ENCODE data around the gene SSUH2.
"Not testable (repeated sequence)": the region's sequence is repeated elsewhere in the genome, so short reads cannot be mapped to it uniquely, and the experiment has no call there.

The SSUH2 gene

DNA sequence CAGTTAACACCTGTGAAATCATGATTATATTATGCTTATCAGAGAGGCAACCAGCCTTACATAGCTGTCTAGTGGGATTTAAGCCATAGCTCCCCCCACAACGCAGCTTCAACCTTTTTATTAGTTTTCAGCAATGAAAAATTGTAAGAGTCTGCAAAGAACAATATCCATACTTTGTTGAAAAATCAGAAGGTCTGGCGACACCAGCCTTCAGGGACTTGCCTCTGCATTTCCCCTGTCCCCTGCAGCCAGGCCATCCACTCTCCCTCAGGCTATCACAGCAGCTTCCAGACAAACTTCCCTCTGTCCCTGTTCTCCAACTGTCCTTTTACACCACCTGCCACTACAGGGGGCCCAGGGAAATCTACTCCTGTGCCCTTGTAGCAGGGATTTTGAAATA, 59.9 kb downstream of the SSUH2 start:
- no peak for DNase-seq
- no peak overlapping the region for H3K4me3 ChIP-seq (ENCODE audit: low read depth, low read length)
- TF ChIP-seq, protein P1, sequence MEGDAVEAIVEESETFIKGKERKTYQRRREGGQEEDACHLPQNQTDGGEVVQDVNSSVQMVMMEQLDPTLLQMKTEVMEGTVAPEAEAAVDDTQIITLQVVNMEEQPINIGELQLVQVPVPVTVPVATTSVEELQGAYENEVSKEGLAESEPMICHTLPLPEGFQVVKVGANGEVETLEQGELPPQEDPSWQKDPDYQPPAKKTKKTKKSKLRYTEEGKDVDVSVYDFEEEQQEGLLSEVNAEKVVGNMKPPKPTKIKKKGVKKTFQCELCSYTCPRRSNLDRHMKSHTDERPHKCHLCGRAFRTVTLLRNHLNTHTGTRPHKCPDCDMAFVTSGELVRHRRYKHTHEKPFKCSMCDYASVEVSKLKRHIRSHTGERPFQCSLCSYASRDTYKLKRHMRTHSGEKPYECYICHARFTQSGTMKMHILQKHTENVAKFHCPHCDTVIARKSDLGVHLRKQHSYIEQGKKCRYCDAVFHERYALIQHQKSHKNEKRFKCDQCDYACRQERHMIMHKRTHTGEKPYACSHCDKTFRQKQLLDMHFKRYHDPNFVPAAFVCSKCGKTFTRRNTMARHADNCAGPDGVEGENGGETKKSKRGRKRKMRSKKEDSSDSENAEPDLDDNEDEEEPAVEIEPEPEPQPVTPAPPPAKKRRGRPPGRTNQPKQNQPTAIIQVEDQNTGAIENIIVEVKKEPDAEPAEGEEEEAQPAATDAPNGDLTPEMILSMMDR (IDR thresholded peaks at IDR 0.05; ENCODE audit: low read depth, low read length) = no peak
- H3K27me3 ChIP-seq (ENCODE audit: insufficient read depth, low read depth, severe bottlenecking) = no peaks in the 10 kb centered on the region
- H3K36me3 ChIP-seq = no peaks in the 10 kb centered on the region
- H3K9me3 ChIP-seq (ENCODE audit: severe bottlenecking) = no peaks in the 10 kb centered on the region
- H3K27ac ChIP-seq = no peak overlapping the region

DNA sequence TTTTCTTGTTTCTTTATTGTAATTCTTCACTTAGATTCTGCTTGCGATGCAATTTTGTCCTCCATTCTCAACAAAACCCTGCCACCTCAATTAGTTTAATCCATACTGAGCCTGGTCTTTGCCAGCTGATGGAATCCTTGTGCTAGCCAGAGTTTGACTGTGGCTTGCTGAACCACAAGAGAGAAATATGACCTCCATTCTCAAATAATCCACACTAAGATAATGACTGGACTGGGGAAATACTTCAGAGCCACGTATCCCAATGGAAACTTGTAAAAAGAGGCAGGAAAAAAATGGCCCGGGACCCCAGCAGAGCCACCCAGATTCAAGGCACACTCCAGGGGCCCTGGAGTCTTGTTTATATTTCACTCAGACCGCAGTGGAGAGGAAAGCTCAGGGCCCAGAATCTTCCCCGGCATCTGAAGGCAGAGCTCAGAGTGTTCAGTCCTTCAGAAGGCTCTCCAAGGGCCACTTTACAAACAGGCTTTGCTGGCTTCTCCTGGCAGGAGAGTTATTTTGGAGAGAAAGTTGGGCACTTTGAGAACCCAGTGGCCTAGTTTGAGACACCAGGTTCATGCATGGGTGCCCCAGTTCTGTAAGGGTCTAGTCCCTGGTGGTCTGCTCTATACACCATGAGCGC, 62.7 kb downstream of the SSUH2 start:
- DNase-seq = no peak
- Histone ChIP-seq H3K27me3 (ENCODE audit: insufficient read depth, low read depth, severe bottlenecking) (no peaks in the 10 kb centered on the region), H3K9me3 (ENCODE audit: severe bottlenecking) (no peaks in the 10 kb centered on the region), H3K36me3 (no peaks in the 10 kb centered on the region), H3K27ac (no peak overlapping the region), H3K4me3 (ENCODE audit: low read depth, low read length) (no peak overlapping the region)
- TF ChIP-seq, protein P1 (IDR thresholded peaks at IDR 0.05; ENCODE audit: low read depth, low read length) = no peak

DNA sequence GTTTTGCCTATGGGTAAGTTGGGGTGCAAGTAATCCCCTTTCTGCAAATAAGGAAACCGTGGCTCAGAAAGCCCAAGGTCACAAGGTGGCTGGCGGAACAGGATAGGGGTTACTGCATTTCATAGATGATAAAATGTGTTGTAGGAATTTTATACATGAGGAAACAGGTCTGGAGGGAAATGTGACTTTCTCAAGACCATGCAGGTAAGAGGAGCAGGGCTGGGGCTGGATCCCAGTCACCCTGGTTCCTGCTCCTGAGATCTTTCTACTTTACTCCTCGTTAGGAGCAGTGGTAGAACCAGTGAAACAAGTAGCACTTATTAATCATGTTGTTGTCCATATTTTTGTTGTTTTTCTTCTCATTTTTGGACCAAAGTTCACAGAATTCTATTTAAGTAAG, 63.2 kb downstream of the SSUH2 start:
- Histone ChIP-seq H3K36me3 (no peaks in the 10 kb centered on the region), H3K27ac (no peak overlapping the region), H3K27me3 (ENCODE audit: insufficient read depth, low read depth, severe bottlenecking) (no peaks in the 10 kb centered on the region), H3K4me3 (ENCODE audit: low read depth, low read length) (no peak overlapping the region), H3K9me3 (ENCODE audit: severe bottlenecking) (no peaks in the 10 kb centered on the region)
- TF ChIP-seq, protein P1 (IDR thresholded peaks at IDR 0.05; ENCODE audit: low read depth, low read length) = no peak
- DNase-seq = no peak

DNA sequence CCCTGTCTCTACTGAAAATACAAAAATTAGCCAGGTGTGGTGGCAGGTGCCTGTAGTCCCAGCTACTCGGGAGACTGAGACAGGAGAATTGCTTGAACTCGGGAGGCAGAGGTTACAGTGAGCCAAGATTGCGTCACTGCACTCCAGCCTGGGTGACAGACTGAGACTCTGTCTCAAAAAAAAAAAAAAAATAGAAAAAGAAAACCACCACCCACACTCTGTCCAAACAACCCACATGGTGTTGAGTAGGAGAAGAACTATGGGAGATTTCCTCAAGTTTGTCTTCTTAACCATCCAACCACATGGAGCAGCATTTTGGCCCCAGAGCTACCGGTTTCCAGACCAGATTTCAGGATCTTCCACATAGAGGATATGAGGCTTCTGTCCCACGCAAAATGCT, 64.2 kb downstream of the SSUH2 start:
- DNase-seq; H3K27ac ChIP-seq; H3K4me3 ChIP-seq (ENCODE audit: low read depth, low read length); H3K36me3 ChIP-seq; H3K27me3 ChIP-seq (ENCODE audit: insufficient read depth, low read depth, severe bottlenecking); H3K9me3 ChIP-seq (ENCODE audit: severe bottlenecking): not testable (repeated sequence)

DNA sequence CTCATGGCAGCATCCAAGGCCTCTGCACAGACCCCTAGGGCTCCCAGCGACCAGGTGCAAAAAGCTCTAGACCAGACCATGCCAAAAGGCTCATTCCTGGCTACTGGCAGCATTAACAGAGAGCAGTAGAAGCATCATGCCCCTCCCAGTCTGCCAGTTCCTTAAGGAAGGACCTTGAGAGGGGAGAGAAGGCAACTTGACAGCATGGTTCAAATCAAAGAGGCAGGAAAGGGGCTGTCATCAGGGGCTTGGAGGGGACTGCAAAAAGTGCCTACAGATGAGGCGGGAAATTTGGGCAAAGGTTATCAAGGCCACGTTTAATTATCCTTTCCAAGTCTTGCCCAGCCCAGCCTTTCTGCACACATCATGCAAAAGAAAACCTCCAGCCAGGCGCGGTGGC, 64.7 kb downstream of the SSUH2 start:
- Histone ChIP-seq H3K27ac (no peak overlapping the region), H3K4me3 (ENCODE audit: low read depth, low read length) (no peak overlapping the region), H3K27me3 (ENCODE audit: insufficient read depth, low read depth, severe bottlenecking) (no peaks in the 10 kb centered on the region), H3K9me3 (ENCODE audit: severe bottlenecking) (no peaks in the 10 kb centered on the region), H3K36me3 (no peaks in the 10 kb centered on the region)
- DNase-seq = no peak
- TF ChIP-seq, protein P1 (IDR thresholded peaks at IDR 0.05; ENCODE audit: low read depth, low read length) = no peak

DNA sequence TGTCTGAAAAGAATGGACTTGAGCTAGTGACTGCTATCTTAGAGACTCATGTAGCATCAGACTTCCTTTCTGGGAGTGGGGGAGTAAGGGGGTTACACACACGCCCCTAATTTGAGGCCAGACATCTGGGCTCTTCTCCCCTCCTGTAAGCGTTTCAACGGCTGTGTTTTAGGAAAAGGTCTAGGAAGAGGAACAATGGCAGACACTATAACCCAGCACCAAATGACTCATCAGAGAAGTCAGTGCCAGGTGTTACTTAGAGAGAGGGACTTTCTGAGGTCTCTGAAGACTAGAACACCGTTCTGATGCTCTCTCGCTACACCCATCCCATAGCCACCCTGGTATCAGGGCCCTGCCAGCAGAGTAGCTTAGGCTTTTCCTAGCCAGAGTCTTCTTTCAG, 65.5 kb downstream of the SSUH2 start:
- H3K9me3 ChIP-seq (ENCODE audit: severe bottlenecking) = no peaks in the 10 kb centered on the region
- no peaks in the 10 kb centered on the region for H3K27me3 ChIP-seq (ENCODE audit: insufficient read depth, low read depth, severe bottlenecking)
- H3K36me3 ChIP-seq = no peaks in the 10 kb centered on the region
- H3K4me3 ChIP-seq (ENCODE audit: low read depth, low read length) = no peak overlapping the region
- H3K27ac ChIP-seq = no peak overlapping the region
- TF ChIP-seq, protein P1 (IDR thresholded peaks at IDR 0.05; ENCODE audit: low read depth, low read length) = no peak
- DNase-seq = no peak

Measured in WERI-Rb-1 (cell line).